Chondrocyte (in vitro differentiated cells): ENCODE data around the gene TANC1. TPM values are rescaled to one million over a fixed set of nuclear protein-coding genes. Genes with fewer than 3 reads are reported as not detected.

Experiments used
- DNase-seq: peaks from one replicate; pipeline ENCODE4 v3.0.0; 2021; ENCODE audit warnings: mixed read lengths, low spot score
- H3K27ac Mint-ChIP-seq: one replicate; pipeline ENCODE4 v1.8.0; 2021; ENCODE audit warnings: mild to moderate bottlenecking, moderate library complexity, mixed read lengths; ENCODE audit not compliant: unreplicated experiment
- H3K27me3 Mint-ChIP-seq: 2 replicates; pipeline ENCODE4 v1.8.0; 2021; ENCODE audit warnings: low read depth, mixed read lengths
- H3K36me3 Mint-ChIP-seq: 2 replicates; pipeline ENCODE4 v1.8.0; 2021; ENCODE audit warnings: low read depth, mixed read lengths
- H3K4me1 Mint-ChIP-seq: 2 replicates; pipeline ENCODE4 v1.8.0; 2021; ENCODE audit warnings: low read depth, mild to moderate bottlenecking, mixed read lengths
- H3K4me3 Mint-ChIP-seq: one replicate; pipeline ENCODE4 v1.8.0; 2021; ENCODE audit warnings: mild to moderate bottlenecking, moderate library complexity, mixed read lengths; ENCODE audit not compliant: unreplicated experiment
- H3K9me3 Mint-ChIP-seq: 2 replicates; pipeline ENCODE4 v1.8.0; 2021; ENCODE audit warnings: low read depth, mixed read lengths
- CTCF ChIP-seq: fragments of 200-600 bp; sonication (generic); IDR thresholded peaks from 2 replicates; pipeline ENCODE4 v1.5.0; 2021; ENCODE audit warnings: antibody characterized with exemption, mild to moderate bottlenecking, moderate library complexity
- total RNA-seq: library from RNA; stranded (reverse); gene quantifications from 3 replicates; pipeline ENCODE4 v1.2.1, GENCODE V29; 2021

TANC1 gene
- total RNA-seq, 1 donor from 2014 or later = 29.5 TPM

- Mint-ChIP-seq H3K27ac (peak overlapping the region; percentile 27), H3K36me3 (peaks cover 2% of the 10 kb centered on the region), H3K27me3 (no peaks in the 10 kb centered on the region), H3K4me1 (peaks cover 58% of the 10 kb centered on the region), H3K9me3 (no peaks in the 10 kb centered on the region), H3K4me3 (no peak overlapping the region)
- DNase-seq = no peak
- TF ChIP-seq CTCF = peak; percentile 60
Measured at GRCh38 chr2:159071190-159071915, 102.9 kb downstream of the TANC1 start.

GRCh38 chr2:159072795-159073194 lies 104.4 kb downstream of the TANC1 start:
- no peaks in the 10 kb centered on the region for H3K27me3 Mint-ChIP-seq
- peaks cover 61% of the 10 kb centered on the region for H3K4me1 Mint-ChIP-seq
- H3K4me3 Mint-ChIP-seq = no peak overlapping the region
- no peak for TF ChIP-seq CTCF
- H3K9me3 Mint-ChIP-seq = no peaks in the 10 kb centered on the region
- peak overlapping the region; percentile 89 for H3K27ac Mint-ChIP-seq
- peaks cover 2% of the 10 kb centered on the region for H3K36me3 Mint-ChIP-seq
- DNase-seq = no peak

GRCh38 chr2:159073256-159073655 lies 104.8 kb downstream of the TANC1 start:
- Mint-ChIP-seq H3K36me3 (peaks cover 2% of the 10 kb centered on the region), H3K27me3 (no peaks in the 10 kb centered on the region), H3K4me3 (no peak overlapping the region), H3K9me3 (no peaks in the 10 kb centered on the region), H3K4me1 (peaks cover 61% of the 10 kb centered on the region), H3K27ac (peak overlapping the region; percentile 89)
- DNase-seq = no peak
- no peak for TF ChIP-seq CTCF

GRCh38 chr2:159074605-159075004 lies 106.2 kb downstream of the TANC1 start:
- Mint-ChIP-seq H3K9me3 (no peaks in the 10 kb centered on the region), H3K4me3 (no peak overlapping the region), H3K36me3 (peaks cover 2% of the 10 kb centered on the region), H3K27ac (no peak overlapping the region), H3K27me3 (no peaks in the 10 kb centered on the region), H3K4me1 (peaks cover 53% of the 10 kb centered on the region)
- no peak for DNase-seq
- TF ChIP-seq CTCF = no peak

- peaks cover 42% of the 10 kb centered on the region for H3K4me1 Mint-ChIP-seq
- DNase-seq = no peak
Measured at GRCh38 chr2:159075727-159076126, 107.3 kb downstream of the TANC1 start.

More at GRCh38 chr2:159075727-159076126, 107.3 kb downstream of the TANC1 start:
- H3K27ac Mint-ChIP-seq = peak overlapping the region; percentile 81
- no peaks in the 10 kb centered on the region for H3K9me3 Mint-ChIP-seq
- TF ChIP-seq CTCF = no peak
- H3K27me3 Mint-ChIP-seq = no peaks in the 10 kb centered on the region
- no peak overlapping the region for H3K4me3 Mint-ChIP-seq
- no peaks in the 10 kb centered on the region for H3K36me3 Mint-ChIP-seq
